ENCODE results near the gene UBL4B. TPM values are rescaled to one million over a fixed set of nuclear protein-coding genes. Genes with fewer than 3 reads are reported as not detected.

UBL4B gene
- total RNA-seq, 2 experiments from 2014 or later, result not detected

DNA sequence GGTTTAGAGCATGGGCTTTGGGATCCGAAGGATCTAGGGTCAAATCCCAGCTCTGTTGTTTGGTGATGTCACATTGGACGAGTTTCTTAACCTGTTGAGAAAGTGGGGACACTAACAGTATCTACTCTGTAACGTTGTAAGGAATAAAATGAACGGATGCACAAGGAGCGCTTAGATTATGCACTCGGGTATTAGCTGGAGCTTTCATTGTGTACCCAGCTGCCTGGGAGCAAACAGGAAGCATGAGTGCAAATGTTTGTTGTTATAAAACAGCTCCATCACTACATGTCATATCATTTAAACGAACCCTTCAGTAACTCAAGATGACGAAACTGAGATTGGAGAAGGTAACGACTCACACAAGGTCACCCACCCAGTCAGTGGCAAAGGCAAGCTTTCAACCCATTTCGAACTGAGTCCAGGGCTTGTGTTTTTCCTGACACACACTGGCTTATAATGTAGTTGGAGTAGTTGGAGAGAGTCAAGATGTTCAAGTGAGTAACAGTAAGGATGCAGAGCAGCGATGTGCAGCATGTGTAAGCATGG, 21.9 kb downstream of the UBL4B start:
- no peak overlapping the region for H3K4me3 Mint-ChIP-seq
- ATAC-seq, result no peak
- TF ChIP-seq, protein P1, sequence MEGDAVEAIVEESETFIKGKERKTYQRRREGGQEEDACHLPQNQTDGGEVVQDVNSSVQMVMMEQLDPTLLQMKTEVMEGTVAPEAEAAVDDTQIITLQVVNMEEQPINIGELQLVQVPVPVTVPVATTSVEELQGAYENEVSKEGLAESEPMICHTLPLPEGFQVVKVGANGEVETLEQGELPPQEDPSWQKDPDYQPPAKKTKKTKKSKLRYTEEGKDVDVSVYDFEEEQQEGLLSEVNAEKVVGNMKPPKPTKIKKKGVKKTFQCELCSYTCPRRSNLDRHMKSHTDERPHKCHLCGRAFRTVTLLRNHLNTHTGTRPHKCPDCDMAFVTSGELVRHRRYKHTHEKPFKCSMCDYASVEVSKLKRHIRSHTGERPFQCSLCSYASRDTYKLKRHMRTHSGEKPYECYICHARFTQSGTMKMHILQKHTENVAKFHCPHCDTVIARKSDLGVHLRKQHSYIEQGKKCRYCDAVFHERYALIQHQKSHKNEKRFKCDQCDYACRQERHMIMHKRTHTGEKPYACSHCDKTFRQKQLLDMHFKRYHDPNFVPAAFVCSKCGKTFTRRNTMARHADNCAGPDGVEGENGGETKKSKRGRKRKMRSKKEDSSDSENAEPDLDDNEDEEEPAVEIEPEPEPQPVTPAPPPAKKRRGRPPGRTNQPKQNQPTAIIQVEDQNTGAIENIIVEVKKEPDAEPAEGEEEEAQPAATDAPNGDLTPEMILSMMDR (IDR thresholded peaks at IDR 0.05), result no peak
- H3K9me3 Mint-ChIP-seq, result no peaks in the 10 kb centered on the region
- intact Hi-C loops (cut with micrococcal nuclease), result no loop called here
- peaks cover 8% of the 10 kb centered on the region for H3K4me1 Mint-ChIP-seq (ENCODE audit: low read depth)
- peaks cover 44% of the 10 kb centered on the region for H3K27me3 Mint-ChIP-seq
- no peaks in the 10 kb centered on the region for H3K36me3 Mint-ChIP-seq (ENCODE audit: low read depth)
- POLR2A ChIA-PET, result interaction anchor here (0.6 kb wide), 1 partner anchor 546 kb away, joined by 3 read pairs; no protein-coding TSS in a partner anchor
- DNase-seq, result no peak
- no peak overlapping the region for H3K27ac Mint-ChIP-seq
- CTCF ChIA-PET, result interaction anchor here (1.0 to 1.7 kb wide), 8 partner anchors 9 to 75 kb away, joined by 3 to 5 read pairs (median 4); partner anchors contain the start of gene SLC6A17

DNA sequence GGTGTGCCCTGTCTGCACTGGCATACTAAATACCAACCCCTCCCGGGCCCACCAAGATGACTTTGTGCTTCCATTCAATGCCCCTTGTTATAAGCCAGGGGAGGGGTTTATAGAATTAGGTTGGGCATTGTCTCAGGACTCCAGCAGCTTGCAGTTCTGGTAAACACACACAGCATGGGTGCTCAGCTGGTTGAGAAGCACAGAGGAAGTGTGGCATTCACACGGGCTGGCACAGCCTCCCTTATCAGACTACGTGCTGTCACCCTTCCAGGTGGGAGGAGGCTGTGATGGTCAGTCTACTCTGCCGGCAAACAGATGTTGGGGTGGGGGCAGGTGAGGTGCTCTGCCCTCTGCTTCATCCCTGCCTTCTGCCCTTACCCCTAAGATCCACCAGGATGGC, 23.0 kb downstream of the UBL4B start:
- no peaks in the 10 kb centered on the region for H3K9me3 Mint-ChIP-seq
- intact Hi-C loops (cut with micrococcal nuclease), result no loop called here
- TF ChIP-seq, protein P1 (IDR thresholded peaks at IDR 0.05), result no peak
- CTCF ChIA-PET, result interaction anchor here (1.2 to 1.7 kb wide), 4 partner anchors 13 to 76 kb away, joined by 3 to 5 read pairs (median 3); no protein-coding TSS in a partner anchor
- DNase-seq (no peak), ATAC-seq (no peak)
- H3K36me3 Mint-ChIP-seq (ENCODE audit: low read depth), result no peaks in the 10 kb centered on the region
- POLR2A ChIA-PET, result no interaction called here
- H3K27ac Mint-ChIP-seq, result no peak overlapping the region
- peaks cover 40% of the 10 kb centered on the region for H3K27me3 Mint-ChIP-seq
- no peak overlapping the region for H3K4me3 Mint-ChIP-seq
- H3K4me1 Mint-ChIP-seq (ENCODE audit: low read depth), result peaks cover 8% of the 10 kb centered on the region

DNA sequence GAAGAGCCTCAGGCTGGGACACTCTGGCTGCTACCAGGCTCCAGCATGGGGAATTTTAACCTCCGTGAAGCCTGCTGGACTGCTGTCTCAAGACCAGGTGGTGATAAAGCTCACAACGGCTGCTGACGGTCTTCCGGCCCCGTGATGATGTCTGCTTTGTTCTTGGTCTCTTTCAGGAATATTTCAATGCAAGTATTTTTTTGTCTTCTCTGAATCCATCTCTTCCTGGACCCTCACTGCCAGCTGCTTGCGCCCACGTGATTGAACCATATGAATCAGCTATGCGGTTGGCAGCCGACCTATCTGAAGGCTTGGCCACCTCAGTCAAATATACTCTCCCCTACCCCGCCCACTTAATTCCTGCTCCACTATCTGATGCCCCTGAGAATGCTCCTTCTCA, 23.4 kb downstream of the UBL4B start:
- no peak overlapping the region for H3K4me3 Mint-ChIP-seq
- ATAC-seq (no peak), DNase-seq (no peak)
- peaks cover 8% of the 10 kb centered on the region for H3K4me1 Mint-ChIP-seq (ENCODE audit: low read depth)
- TF ChIP-seq, protein P1 (IDR thresholded peaks at IDR 0.05), result no peak
- CTCF ChIA-PET, result interaction anchor here (0.6 kb wide), 1 partner anchor 325 kb away, joined by 3 read pairs; no protein-coding TSS in a partner anchor
- H3K27ac Mint-ChIP-seq, result no peak overlapping the region
- intact Hi-C loops (cut with micrococcal nuclease), result no loop called here
- no peaks in the 10 kb centered on the region for H3K36me3 Mint-ChIP-seq (ENCODE audit: low read depth)
- POLR2A ChIA-PET, result no interaction called here
- H3K27me3 Mint-ChIP-seq, result peaks cover 37% of the 10 kb centered on the region
- no peaks in the 10 kb centered on the region for H3K9me3 Mint-ChIP-seq

DNA sequence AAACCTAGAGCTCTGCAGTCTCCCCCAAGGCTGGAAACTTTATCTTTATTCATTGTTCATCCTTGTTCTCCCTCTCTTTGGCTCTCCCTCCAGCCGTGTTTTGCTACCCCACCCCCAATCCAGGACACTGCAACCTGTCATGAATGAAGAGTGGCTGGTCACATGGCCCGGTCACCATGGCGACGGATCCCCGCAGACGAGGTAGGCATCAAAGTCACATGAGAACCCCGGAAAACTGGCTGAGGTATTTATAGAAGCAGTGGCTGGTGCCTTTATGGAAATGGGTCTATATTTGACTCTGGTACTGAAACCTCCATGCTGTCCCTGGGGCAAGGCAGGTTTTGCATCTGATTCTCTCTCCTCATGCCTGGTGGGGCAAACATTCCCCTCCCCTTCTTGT, 24.7 kb downstream of the UBL4B start:
- ChIA-PET CTCF (no interaction called here), POLR2A (no interaction called here)
- peaks cover 8% of the 10 kb centered on the region for H3K4me1 Mint-ChIP-seq (ENCODE audit: low read depth)
- intact Hi-C loops (cut with micrococcal nuclease), result no loop called here
- no peaks in the 10 kb centered on the region for H3K9me3 Mint-ChIP-seq
- no peaks in the 10 kb centered on the region for H3K36me3 Mint-ChIP-seq (ENCODE audit: low read depth)
- no peak overlapping the region for H3K27ac Mint-ChIP-seq
- peaks cover 33% of the 10 kb centered on the region for H3K27me3 Mint-ChIP-seq
- ATAC-seq (peak; percentile 51), DNase-seq (peak; percentile 67)
- H3K4me3 Mint-ChIP-seq, result no peak overlapping the region
- TF ChIP-seq, protein P1 (IDR thresholded peaks at IDR 0.05), result no peak

DNA sequence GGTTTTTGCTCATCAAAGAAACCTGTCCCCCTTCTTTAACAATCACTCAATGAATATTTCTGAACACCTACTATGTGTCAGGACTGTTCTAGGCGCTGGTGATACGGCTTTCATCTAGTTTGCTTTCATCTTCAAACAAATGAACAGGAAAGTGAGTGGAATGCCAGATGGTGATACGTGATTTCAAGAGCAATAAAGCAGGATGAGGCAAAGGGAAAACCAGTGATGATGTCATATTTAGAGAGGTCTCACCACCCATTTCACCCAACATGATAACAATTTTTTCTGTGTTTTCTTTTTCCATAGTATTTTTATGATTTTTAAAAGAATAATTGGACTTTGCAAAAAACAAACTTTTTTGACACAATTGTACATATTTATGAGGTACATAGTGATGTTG, 26.7 kb downstream of the UBL4B start:
- POLR2A ChIA-PET, result no interaction called here
- no peak overlapping the region for H3K27ac Mint-ChIP-seq
- ATAC-seq, result no peak

More for the DNA sequence above, 26.7 kb downstream of the UBL4B start:
- no peaks in the 10 kb centered on the region for H3K9me3 Mint-ChIP-seq
- TF ChIP-seq, protein P1 (IDR thresholded peaks at IDR 0.05), result no peak
- DNase-seq, result no peak
- H3K36me3 Mint-ChIP-seq (ENCODE audit: low read depth), result no peaks in the 10 kb centered on the region
- intact Hi-C loops (cut with micrococcal nuclease), result no loop called here
- H3K27me3 Mint-ChIP-seq, result peaks cover 42% of the 10 kb centered on the region
- no peak overlapping the region for H3K4me3 Mint-ChIP-seq
- peaks cover 8% of the 10 kb centered on the region for H3K4me1 Mint-ChIP-seq (ENCODE audit: low read depth)
- CTCF ChIA-PET, result interaction anchor here (2.2 kb wide), 1 partner anchor 51 kb away, joined by 5 read pairs; no protein-coding TSS in a partner anchor
